ENCODE measurements around the gene C4orf50.

- TF ChIP-seq CTCF (IDR thresholded peaks at IDR 0.05) (no peak), POLR2A (IDR thresholded peaks at IDR 0.05) (no peak), POLR2AphosphoS5 (IDR thresholded peaks at IDR 0.05; ENCODE audit: insufficient read depth in 1 of 2, low read depth in 1 of 2) (no peak)
These were observed 47.8 kb upstream of the C4orf50 start for GRCh38 chr4:6065934-6066590.

All from vagina (tissue), 2 donors.